ENCODE data around the gene SIPA1L3. TPM values are rescaled to one million over a fixed set of nuclear protein-coding genes. Genes with fewer than 3 reads are reported as not detected.
A peak's percentile ranks its signal among the peaks of the same experiment; 100 is the strongest.
"Not testable (repeated sequence)": the region's sequence is repeated elsewhere in the genome, so short reads cannot be mapped to it uniquely, and the experiment has no call there.

Gene SIPA1L3
- total RNA-seq, 4 donors from 2014 or later = 11.1 to 25.3 (median 14.5) TPM

GRCh38 chr19:38221919-38222830, 315.2 kb downstream of the SIPA1L3 start:
- DNase-seq = no peak
- peaks cover 0 to 95% (median 15%) of the 10 kb centered on the region in 4 donors for H3K27me3 ChIP-seq
- 81 to 83% methylated on average over 20 to 22 of the region's 64 CpGs for WGBS, 2 donors
- intact Hi-C loops (cut with DNase I) = no loop called here
- H3K36me3 ChIP-seq = no peaks in the 10 kb centered on the region
- H3K27ac ChIP-seq = no peak overlapping the region
- no peaks in the 10 kb centered on the region for H3K9me3 ChIP-seq
- TF ChIP-seq POLR2A (IDR thresholded peaks at IDR 0.05) (no peak), CTCF (IDR thresholded peaks at IDR 0.05) (no peak)
- peaks cover 4 to 18% (median 8%) of the 10 kb centered on the region in 3 donors for H3K4me1 ChIP-seq
- H3K4me3 ChIP-seq = no peak overlapping the region

GRCh38 chr19:38223119-38223523, 316.1 kb downstream of the SIPA1L3 start:
- H3K27me3 ChIP-seq = peaks cover 5 to 95% (median 24%) of the 10 kb centered on the region in 4 donors
- no peak for DNase-seq
- H3K4me1 ChIP-seq = peaks cover 9 to 27% (median 11%) of the 10 kb centered on the region in 3 donors
- no peaks in the 10 kb centered on the region for H3K36me3 ChIP-seq
- H3K27ac ChIP-seq = no peak overlapping the region
- TF ChIP-seq POLR2A (IDR thresholded peaks at IDR 0.05) (no peak), CTCF (IDR thresholded peaks at IDR 0.05) (no peak)
- intact Hi-C loops (cut with DNase I) = no loop called here
- H3K4me3 ChIP-seq = no peak overlapping the region
- WGBS, 2 donors = 81 to 87% methylated on average over 3 of the region's 3 CpGs
- H3K9me3 ChIP-seq = no peaks in the 10 kb centered on the region

DNA sequence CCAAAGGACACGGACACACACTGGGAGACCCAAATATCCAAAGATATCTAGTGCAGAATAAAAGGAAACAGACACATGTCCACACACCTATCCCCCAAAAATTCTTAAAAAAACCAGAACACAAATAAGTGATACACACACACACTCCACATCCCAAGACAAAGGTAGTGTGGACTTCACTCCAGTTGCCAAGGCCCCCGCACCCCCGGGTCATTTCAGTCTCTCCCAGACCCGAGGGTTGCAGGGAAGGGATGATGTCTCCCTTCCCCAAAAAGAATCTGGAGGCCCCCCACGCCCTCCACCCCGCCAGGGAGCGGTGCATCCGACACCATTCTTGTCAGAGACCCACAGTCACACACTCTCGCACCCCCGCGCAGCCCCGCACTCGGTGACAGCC, 316.6 kb downstream of the SIPA1L3 start:
- Histone ChIP-seq H3K9me3 (no peaks in the 10 kb centered on the region), H3K27me3 (peaks cover 10 to 95% (median 29%) of the 10 kb centered on the region in 4 donors), H3K4me1 (peaks cover 14 to 32% (median 15%) of the 10 kb centered on the region in 3 donors), H3K4me3 (peak overlapping the region; percentile 27 to 66 (median 35)), H3K27ac (no peak overlapping the region), H3K36me3 (no peaks in the 10 kb centered on the region)
- DNase-seq = no peak
- intact Hi-C loops (cut with DNase I) = no loop called here
- no peak for TF ChIP-seq CTCF (IDR thresholded peaks at IDR 0.05)
- TF ChIP-seq POLR2A (IDR thresholded peaks at IDR 0.05) = no peak
- 2 to 5% methylated on average over 3 to 6 of the region's 13 CpGs for WGBS, 2 donors

GRCh38 chr19:38224014-38224862, 317.2 kb downstream of the SIPA1L3 start, which contains the start of gene DPF1:
Gene DPF1 (minus strand): TSS chr19:38224222. CDS start chr19:38224142, 80 bp downstream.
- no peaks in the 10 kb centered on the region for H3K9me3 ChIP-seq
- DNase-seq = no peak
- TF ChIP-seq CTCF (IDR thresholded peaks at IDR 0.05) (peak in 1 of 6 experiments; percentile 24), POLR2A (IDR thresholded peaks at IDR 0.05) (no peak)
- H3K4me1 ChIP-seq = peaks cover 20 to 38% (median 22%) of the 10 kb centered on the region in 3 donors
- peaks cover 15 to 95% (median 35%) of the 10 kb centered on the region in 4 donors for H3K27me3 ChIP-seq
- WGBS, 2 donors = 1% methylated on average over 19 of the region's 61 CpGs; no CpG with 5 or more reads in 1 of the 2 donors
- intact Hi-C loops (cut with DNase I) = no loop called here
- H3K36me3 ChIP-seq = no peaks in the 10 kb centered on the region
- H3K4me3 ChIP-seq = peak within 1 kb of the TSS; percentile 27 to 66 (median 35)
- H3K27ac ChIP-seq = no peak within 1 kb of the TSS

- not testable (repeated sequence) for H3K9me3 ChIP-seq, H3K4me3 ChIP-seq, H3K36me3 ChIP-seq, DNase-seq, H3K27ac ChIP-seq
- peaks cover 22 to 44% (median 25%) of the 10 kb centered on the region in 3 donors for H3K4me1 ChIP-seq
- WGBS, 2 donors = 86 to 87% methylated on average over 5 to 6 of the region's 6 CpGs
- intact Hi-C loops (cut with DNase I) = loop anchor here (5.0 kb wide), 1 partner anchor 323 kb away; no protein-coding TSS in a partner anchor
- peaks cover 15 to 95% (median 35%) of the 10 kb centered on the region in 4 donors for H3K27me3 ChIP-seq
Observed at GRCh38 chr19:38224863-38225218, 317.8 kb downstream of the SIPA1L3 start.
